Fibroblast of the aortic adventitia (primary cell): ENCODE measurements around the gene GARIN5A. TPM values are rescaled to one million over a fixed set of nuclear protein-coding genes. Genes with fewer than 3 reads are reported as not detected.

Experiments
- DNase-seq: peaks from one replicate; pipeline ENCODE4 v3.0.0-alpha.2; 2010; ENCODE audit warnings: low read depth
- H3K4me3 ChIP-seq: 2 replicates; pipeline ENCODE4 v1.5.1; 2011; ENCODE audit warnings: low read depth, mild to moderate bottlenecking, control low read depth, low read length, moderate library complexity
- total RNA-seq: library from RNA; depleted of rRNA; stranded (reverse); fragments of >200 nt; gene quantifications from 2 replicates; pipeline ENCODE4 v1.2.3, GENCODE V29; 2012; ENCODE audit warnings: low replicate concordance
- TF ChIP-seq, protein P1 (sequence below): IDR thresholded peaks from 2 replicates; pipeline ENCODE4 v1.5.1; 2011; ENCODE audit warnings: mild to moderate bottlenecking, low read length, control low read depth, inconsistent platforms; ENCODE audit not compliant: insufficient read depth

GARIN5A gene
- total RNA-seq, 1 donor, result not detected

DNA sequence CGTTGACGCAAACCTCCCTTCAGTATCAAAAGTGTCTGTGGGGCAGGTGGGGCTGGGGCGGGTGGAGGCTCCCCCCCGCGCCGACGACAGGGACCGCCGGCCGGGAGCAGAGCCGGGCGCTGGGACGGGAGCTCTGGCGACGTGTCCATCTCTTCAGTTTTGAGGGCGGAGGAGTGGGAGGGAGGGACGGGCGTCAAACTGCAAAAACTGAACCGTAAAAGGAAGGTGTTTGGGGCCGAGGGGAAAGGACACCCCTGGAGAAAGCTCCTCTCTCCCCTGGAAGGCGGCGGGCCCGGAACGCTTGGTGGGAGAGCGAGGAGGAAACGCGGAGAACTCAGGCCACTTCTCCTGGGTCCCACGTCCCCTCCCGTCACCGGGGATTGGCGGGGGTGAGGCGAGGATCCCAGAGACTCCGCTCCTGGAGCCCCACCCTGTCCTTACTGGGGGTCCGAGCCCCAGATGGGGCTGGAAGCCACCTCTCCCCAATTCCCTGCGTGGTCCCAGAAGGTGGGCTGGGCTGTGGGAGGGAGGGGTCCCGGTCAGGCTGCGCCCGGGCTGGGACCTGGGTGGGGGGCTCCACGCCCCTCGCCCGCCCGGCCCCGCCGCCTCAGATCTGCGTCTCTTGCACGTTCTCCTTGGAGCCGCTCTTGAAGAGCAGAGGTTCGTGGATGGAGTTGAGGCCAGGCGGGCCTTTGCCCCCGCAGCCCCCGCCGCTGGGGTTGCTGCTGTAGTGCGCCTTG is 40.5 kb upstream of the GARIN5A start:
- DNase-seq, result no peak
- no peak overlapping the region for H3K4me3 ChIP-seq

DNA sequence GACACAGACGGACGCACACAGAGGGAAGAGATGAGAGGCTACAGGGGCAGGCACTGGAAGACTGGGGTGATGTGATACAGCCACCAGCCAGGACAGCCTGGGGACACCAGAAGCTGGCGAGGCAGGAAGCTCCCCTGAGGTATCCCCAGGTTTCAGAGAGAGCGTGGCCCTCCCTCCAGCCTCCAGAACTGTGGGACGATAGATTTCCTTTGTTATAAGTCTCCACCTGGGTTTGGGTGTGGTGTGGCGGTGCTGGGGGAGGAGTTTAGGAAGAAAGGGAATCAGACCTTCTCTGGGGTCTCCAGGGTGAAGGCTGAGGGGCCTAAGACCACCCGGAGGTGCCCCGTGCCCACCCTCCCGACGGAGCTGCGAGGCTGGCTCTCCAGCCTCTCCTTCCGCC is 39.8 kb upstream of the GARIN5A start:
- H3K4me3 ChIP-seq, result no peak overlapping the region
- DNase-seq, result no peak
- TF ChIP-seq, protein P1, sequence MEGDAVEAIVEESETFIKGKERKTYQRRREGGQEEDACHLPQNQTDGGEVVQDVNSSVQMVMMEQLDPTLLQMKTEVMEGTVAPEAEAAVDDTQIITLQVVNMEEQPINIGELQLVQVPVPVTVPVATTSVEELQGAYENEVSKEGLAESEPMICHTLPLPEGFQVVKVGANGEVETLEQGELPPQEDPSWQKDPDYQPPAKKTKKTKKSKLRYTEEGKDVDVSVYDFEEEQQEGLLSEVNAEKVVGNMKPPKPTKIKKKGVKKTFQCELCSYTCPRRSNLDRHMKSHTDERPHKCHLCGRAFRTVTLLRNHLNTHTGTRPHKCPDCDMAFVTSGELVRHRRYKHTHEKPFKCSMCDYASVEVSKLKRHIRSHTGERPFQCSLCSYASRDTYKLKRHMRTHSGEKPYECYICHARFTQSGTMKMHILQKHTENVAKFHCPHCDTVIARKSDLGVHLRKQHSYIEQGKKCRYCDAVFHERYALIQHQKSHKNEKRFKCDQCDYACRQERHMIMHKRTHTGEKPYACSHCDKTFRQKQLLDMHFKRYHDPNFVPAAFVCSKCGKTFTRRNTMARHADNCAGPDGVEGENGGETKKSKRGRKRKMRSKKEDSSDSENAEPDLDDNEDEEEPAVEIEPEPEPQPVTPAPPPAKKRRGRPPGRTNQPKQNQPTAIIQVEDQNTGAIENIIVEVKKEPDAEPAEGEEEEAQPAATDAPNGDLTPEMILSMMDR, result no peak

More for the DNA sequence above, 40.5 kb upstream of the GARIN5A start:
- TF ChIP-seq, protein P1, result no peak

DNA sequence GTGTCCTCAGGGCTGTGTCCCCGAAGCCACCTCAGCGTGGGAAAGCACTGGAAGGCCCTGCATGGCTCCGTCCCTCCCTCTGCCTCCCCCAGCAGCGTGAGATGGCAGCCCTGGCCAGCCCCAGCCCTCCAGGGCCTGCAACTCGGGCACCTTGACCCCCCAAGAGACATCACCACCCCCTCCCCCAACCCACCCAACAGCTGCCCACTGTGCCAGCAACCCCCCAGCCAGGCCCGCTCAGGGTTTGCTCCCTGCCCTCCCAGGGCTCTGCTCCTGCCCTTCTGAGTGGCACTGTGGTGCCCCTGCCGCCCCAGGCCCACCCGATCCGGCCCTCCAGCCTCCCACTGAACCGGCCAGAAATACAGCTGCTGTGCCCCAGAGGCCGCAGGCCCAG is 38.5 kb upstream of the GARIN5A start:
- H3K4me3 ChIP-seq, result no peak overlapping the region
- DNase-seq, result no peak
- TF ChIP-seq, protein P1, result no peak

DNA sequence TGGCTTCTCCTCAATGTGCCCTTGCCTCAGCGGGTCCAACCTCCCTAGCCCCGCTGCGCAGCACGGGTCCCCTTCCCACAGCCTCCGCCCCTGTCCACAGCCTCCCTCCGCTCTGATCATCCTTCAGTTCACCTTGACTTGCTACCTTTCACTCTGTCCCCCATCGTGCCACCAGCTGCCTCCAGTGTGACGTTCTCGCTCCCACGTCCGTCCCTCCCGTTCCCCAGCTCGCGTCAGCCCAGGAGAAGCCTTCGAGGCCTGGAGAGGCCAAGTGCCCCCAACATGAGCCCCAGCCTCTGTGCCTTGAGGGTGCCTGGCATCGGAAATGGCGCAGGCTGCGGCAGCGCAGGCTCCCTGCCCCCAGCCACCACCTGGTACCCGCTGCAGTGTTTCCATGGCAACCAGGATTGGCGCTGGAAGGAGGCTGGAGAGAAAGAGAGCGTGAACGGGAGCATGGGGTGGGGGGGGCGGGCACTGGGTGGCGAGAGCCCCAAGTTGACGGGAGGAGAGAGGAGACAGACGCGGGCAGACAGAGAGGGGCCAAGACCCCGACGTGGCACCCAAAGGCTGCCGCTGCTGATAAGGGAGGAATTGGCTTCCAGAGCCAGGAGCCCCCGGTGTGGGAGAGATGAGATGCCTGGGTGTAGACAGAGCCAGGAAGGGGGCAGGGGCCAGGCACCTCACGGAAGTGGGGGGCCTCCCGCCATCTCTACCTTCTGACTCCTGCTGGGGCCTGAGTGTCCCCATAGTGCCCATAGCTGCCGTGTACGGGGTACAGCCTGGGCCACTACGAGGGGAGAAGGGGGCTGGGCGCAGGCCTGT is 37.9 kb upstream of the GARIN5A start:
- TF ChIP-seq, protein P1, result no peak
- no peak for DNase-seq
- no peak overlapping the region for H3K4me3 ChIP-seq

DNA sequence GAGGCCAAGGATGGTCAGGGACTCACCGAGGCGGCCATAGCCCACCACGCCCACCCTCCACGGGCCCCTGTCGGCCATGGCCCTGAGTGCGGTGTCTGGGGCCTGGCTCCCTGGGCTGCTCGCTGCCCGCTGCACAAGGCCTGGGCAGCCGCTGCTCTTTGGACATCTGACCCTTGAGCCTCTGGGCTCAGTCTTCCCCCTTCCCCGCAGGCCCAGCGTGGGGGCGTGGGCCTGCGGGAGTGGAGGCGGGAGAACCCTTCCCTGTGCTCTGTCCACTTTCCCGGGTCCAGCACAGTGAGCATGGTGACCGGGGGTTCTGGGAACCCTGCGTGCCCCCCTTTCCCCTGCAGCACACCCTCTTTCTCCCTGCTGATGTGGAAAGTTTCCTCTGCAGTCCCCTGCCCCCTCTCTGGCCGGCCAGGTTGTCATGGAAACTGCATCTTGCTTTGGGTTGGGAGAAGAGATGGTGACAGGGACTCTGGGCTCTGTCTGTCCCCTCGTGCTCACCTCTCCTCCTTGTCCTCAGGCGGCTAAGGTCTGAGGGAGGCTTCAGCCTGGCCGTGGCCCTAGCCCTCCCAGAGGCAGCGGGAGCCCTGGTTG is 37.2 kb upstream of the GARIN5A start, which contains the start of gene ASPDH:
ASPDH (minus strand) TSS at position 168 of the 600 bp plus-strand sequence; CDS start at position 78, 90 bp downstream.
- DNase-seq, result no peak
- TF ChIP-seq, protein P1, result no peak
- no peak within 1 kb of the TSS for H3K4me3 ChIP-seq

DNA sequence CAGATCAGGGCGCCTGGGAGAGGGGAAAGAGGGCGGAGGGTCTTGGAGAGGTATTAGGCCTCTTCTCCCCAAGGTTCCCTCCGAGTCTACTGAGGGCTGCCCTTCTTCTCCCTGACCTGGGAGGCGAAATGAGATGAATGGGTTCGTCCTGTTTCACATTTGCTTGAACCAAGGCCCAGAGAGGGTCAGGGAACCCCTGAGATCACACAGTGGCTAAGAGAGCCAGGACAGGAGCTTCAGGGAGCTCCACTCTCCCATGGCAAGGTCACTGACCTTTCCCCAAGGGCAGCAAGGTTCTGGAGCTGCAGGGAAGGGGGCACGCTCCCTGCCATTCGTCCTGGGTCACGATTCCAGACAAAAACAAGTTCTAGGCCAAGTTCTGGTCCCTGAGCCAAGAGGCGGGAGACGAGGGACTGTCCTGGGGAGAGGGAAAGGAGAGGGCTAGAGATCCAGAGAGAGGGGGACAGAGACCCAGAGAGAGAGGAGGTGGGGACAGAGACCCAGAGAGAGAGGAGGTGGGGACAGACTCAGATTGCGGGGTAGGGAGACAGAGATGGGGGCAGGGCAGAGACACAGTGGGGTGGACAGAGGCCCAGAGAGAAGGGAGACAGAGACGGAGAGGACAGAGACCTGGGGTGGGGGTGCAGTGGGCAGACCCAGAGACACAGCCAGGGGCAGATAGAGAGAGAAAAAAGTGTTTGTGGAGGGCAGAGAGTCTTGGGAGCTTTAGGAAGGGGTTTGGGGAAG is 36.5 kb upstream of the GARIN5A start:
- TF ChIP-seq, protein P1, result no peak
- no peak overlapping the region for H3K4me3 ChIP-seq
- DNase-seq, result no peak
